ENCODE data around the gene ROR1.

Gene ROR1

GRCh38 chr1:64000021-64000420 lies 226.2 kb downstream of the ROR1 start:
- ChIA-PET POLR2A (no interaction called here), CTCF (interaction anchor here (0.9 to 1.9 kb wide), 2 partner anchors 15 to 22 kb away, joined by 3 to 5 read pairs; no protein-coding TSS in a partner anchor)
- no peak for DNase-seq (ENCODE audit: extremely low spot score)
- TF ChIP-seq, protein P1, sequence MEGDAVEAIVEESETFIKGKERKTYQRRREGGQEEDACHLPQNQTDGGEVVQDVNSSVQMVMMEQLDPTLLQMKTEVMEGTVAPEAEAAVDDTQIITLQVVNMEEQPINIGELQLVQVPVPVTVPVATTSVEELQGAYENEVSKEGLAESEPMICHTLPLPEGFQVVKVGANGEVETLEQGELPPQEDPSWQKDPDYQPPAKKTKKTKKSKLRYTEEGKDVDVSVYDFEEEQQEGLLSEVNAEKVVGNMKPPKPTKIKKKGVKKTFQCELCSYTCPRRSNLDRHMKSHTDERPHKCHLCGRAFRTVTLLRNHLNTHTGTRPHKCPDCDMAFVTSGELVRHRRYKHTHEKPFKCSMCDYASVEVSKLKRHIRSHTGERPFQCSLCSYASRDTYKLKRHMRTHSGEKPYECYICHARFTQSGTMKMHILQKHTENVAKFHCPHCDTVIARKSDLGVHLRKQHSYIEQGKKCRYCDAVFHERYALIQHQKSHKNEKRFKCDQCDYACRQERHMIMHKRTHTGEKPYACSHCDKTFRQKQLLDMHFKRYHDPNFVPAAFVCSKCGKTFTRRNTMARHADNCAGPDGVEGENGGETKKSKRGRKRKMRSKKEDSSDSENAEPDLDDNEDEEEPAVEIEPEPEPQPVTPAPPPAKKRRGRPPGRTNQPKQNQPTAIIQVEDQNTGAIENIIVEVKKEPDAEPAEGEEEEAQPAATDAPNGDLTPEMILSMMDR (IDR thresholded peaks at IDR 0.05; ENCODE audit: control extremely low read depth, extremely low read depth, low read depth, missing control alignments), result no peak

DNA sequence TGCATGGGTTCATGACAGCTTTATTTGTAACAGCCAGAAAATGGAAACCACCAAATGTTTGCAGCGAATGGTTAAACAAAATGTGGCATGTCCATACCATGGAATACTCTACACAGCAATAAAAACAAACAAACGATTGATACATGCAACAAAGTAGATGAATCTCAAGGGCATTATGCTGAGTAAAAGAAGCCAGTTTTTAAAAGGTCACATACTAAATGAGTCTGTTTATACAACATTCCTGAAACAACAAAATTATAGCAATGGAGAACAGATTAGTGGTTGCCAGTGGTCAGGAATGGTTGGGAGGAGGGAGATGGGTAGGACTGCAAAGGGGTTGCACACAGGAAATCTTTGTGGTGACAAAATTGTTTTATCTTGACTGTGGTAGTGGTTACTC lies 227.2 kb downstream of the ROR1 start:
- DNase-seq (ENCODE audit: extremely low spot score), result no peak
- ChIA-PET POLR2A (no interaction called here), CTCF (interaction anchor here (0.9 to 1.9 kb wide), 2 partner anchors 9 to 14 kb away, joined by 3 to 5 read pairs; no protein-coding TSS in a partner anchor)

DNA sequence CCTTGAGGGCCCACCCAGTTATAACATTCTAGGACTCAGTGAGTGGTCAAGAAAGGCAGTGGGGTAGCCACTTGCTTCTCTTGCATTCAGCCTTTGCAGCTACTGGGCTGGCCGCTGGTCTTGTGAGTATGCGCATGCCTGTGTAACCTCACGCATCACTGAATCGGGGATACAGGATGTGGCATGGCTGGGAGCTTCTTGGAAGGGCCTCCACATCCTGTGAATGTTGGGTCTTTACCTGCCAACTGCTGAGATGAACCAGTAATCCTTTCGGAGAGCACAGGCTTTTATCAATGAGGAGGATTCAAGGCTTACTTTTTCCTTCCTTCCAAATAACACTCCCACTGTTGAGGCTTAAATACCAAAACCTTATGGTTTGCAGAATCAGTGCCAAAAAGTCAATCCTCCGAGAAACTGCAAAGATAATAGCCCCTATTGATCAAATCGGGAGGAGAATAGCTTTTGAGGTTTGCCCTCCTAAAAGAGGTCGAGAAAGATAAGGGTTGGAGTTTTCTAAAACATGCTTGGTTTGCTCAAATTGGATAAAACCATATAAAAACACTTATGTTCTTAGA lies 230.7 kb downstream of the ROR1 start:
- DNase-seq (ENCODE audit: extremely low spot score), result no peak
- ChIA-PET CTCF (interaction anchor here (1.3 kb wide), 1 partner anchor 13 kb away, joined by 3 read pairs; no protein-coding TSS in a partner anchor), POLR2A (no interaction called here)
- TF ChIP-seq, protein P1 (IDR thresholded peaks at IDR 0.05; ENCODE audit: control extremely low read depth, extremely low read depth, low read depth, missing control alignments), result no peak

More for the DNA sequence above, 227.2 kb downstream of the ROR1 start:
- TF ChIP-seq, protein P1 (IDR thresholded peaks at IDR 0.05; ENCODE audit: control extremely low read depth, extremely low read depth, low read depth, missing control alignments), result no peak

DNA sequence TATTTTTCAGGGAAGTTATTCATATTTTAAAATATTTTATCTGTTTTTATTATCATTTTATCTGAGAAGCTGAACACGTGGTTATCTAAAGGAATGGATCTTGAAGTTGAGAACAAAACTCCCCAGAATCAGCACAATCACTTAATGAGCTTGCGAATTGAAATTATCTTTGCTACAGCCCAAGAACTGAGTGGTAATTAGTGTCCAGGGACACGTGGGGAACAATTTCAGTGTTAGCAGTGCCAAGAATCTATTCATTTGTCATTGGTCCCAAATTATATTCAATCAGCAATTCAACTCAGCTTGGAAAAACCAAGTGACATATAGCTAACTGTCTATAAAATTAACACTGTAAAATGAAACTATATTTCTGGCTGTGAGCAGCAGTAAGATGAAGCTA lies 232.0 kb downstream of the ROR1 start:
- CTCF ChIA-PET, result interaction anchor here (0.7 kb wide), 1 partner anchor 191 kb away, joined by 3 read pairs; no protein-coding TSS in a partner anchor
- TF ChIP-seq, protein P1 (IDR thresholded peaks at IDR 0.05; ENCODE audit: control extremely low read depth, extremely low read depth, low read depth, missing control alignments), result no peak
- no peak for DNase-seq (ENCODE audit: extremely low spot score)
- POLR2A ChIA-PET, result no interaction called here

- no peak for DNase-seq (ENCODE audit: extremely low spot score)
- TF ChIP-seq, protein P1 (IDR thresholded peaks at IDR 0.05; ENCODE audit: control extremely low read depth, extremely low read depth, low read depth, missing control alignments), result no peak
- ChIA-PET CTCF (interaction anchor here (0.7 kb wide), 1 partner anchor 190 kb away, joined by 3 read pairs; no protein-coding TSS in a partner anchor), POLR2A (no interaction called here)
These were observed 232.6 kb downstream of the ROR1 start for GRCh38 chr1:64006276-64007051.

DNA sequence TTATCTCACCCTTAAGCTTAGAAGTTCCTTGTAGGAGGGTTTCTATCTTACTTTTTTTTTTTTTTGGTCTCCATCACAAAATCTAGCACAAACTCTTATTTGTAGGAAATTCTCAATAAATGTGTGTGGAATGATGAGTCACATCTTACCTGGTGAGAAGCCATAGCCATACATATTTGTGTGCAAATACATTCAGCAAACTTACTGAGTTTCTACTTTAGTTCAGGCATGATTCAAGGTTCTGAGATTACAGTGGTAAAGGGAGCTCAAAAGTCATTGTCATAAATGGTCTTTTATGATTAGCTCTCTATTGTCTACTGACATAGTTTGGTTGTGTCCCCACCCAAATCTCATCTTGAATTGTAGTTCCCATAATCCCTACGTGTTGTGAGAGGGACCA lies 236.5 kb downstream of the ROR1 start:
- CTCF ChIA-PET, result interaction anchor here (1.5 kb wide), 1 partner anchor 9 kb away, joined by 3 read pairs; no protein-coding TSS in a partner anchor
- POLR2A ChIA-PET, result interaction anchor here (0.6 kb wide), 1 partner anchor 28 kb away, joined by 3 read pairs; no protein-coding TSS in a partner anchor
- no peak for DNase-seq (ENCODE audit: extremely low spot score)
- TF ChIP-seq, protein P1 (IDR thresholded peaks at IDR 0.05; ENCODE audit: control extremely low read depth, extremely low read depth, low read depth, missing control alignments), result no peak

Measured in GM10248 (cell line).